Cardiac muscle cell (in vitro differentiated cells and primary cell): Measurements from ENCODE around the gene TRABD2B. TPM values are rescaled to one million over a fixed set of nuclear protein-coding genes. Genes with fewer than 3 reads are reported as not detected.

Experiments
- DNase-seq, 2 donors: peaks; one replicate each; pipeline versions ENCODE4 v3.0.0 to v3.0.0-alpha.2; 2010 to 2017; ENCODE audit warnings: low read depth in 1 of 2, low spot score in 1 of 2
- H3K27ac ChIP-seq: fragments of 200-600 bp; sonication (generic); 2 replicates; pipeline ENCODE4 v1.5.1; 2016
- H3K27me3 ChIP-seq: fragments of 200-600 bp; sonication (generic); 2 replicates; pipeline ENCODE4 v1.6.0; 2016; ENCODE audit warnings: control low read depth
- H3K36me3 ChIP-seq: fragments of 200-600 bp; sonication (generic); 2 replicates; pipeline ENCODE4 v1.5.1; 2016; ENCODE audit warnings: control low read depth
- H3K4me1 ChIP-seq: fragments of 200-600 bp; sonication (generic); 2 replicates; pipeline ENCODE4 v1.8.1; 2017; ENCODE audit warnings: low read depth, mild to moderate bottlenecking, mixed run types
- H3K4me3 ChIP-seq: fragments of 200-600 bp; sonication (generic); 2 replicates; pipeline ENCODE4 v1.5.1; 2016; ENCODE audit warnings: mild to moderate bottlenecking
- H3K9me3 ChIP-seq: fragments of 200-600 bp; sonication (generic); 2 replicates; pipeline ENCODE4 v1.5.1; 2017; ENCODE audit warnings: low read depth, mild to moderate bottlenecking, control low read depth
- CTCF ChIP-seq: IDR thresholded peaks from 2 replicates; pipeline ENCODE4 v1.5.1; 2012; ENCODE audit warnings: low read depth, mild to moderate bottlenecking, low read length
- polyA plus RNA-seq: library from polyadenylated mRNA; unstranded; fragments of >200 nt; fragmentation: Nextera tagmentation; extraction: Ambion mirVana; gene quantifications from 2 replicates; pipeline ENCODE4 v1.2.1, GENCODE V29; 2016
- total RNA-seq: library from RNA; depleted of rRNA; stranded (reverse); fragments of >200 nt; gene quantifications from 2 replicates; pipeline ENCODE4 v1.2.3, GENCODE V29; 2016

The TRABD2B gene
- total and polyA plus RNA-seq, 2 experiments from 2014 or later = 0.60 to 0.82 TPM

DNA sequence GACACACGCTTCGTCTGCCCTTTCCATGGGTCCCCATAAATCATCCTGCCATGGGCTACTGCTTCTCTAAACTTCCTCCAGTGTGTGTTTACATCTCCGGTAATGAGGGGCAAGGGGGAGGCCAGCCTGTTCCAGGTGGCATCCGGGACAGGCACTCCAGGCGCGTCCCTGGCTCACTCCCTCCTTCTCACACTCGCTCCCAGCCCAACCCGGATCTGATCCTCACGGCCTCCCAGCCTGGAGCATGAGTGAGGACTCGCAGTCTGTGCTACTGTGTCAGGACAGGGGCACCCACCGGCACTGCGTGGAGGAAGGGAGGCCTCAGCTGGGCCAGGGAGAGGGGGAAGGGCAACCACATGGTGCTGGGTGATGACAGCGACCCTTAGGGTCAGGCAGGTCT lies 225.4 kb downstream of the TRABD2B start:
- Histone ChIP-seq H3K36me3 (no peaks in the 10 kb centered on the region), H3K9me3 (no peaks in the 10 kb centered on the region), H3K4me3 (no peak overlapping the region), H3K27me3 (no peaks in the 10 kb centered on the region), H3K4me1 (no peaks in the 10 kb centered on the region), H3K27ac (no peak overlapping the region)
- TF ChIP-seq CTCF = no peak
- DNase-seq = no peak

DNA sequence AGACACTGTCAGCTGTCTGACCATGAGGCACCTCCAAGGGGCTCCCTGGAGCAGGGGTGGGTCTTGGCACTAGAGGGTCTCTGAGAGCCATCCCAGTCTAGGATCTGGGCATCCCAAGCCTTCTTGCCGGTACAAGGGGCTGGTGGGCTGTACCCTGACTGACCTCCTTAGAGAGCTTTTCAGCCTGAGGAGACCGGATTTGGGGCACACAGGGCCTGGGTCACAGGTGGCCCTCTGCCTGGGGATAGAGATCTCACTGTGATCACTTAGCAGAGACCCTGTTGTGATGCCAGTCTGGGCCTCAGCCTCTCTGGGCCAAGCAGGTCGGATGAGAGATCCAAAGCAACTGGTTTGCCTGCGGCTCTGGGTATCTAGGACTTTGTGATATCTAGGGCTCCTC lies 227.2 kb downstream of the TRABD2B start:
- H3K27ac ChIP-seq = no peak overlapping the region

GRCh38 chr1:47769295-47769694 lies 227.9 kb downstream of the TRABD2B start:
- no peak overlapping the region for H3K27ac ChIP-seq
- no peak for TF ChIP-seq CTCF
- no peak overlapping the region for H3K4me3 ChIP-seq
- no peaks in the 10 kb centered on the region for H3K36me3 ChIP-seq
- no peaks in the 10 kb centered on the region for H3K27me3 ChIP-seq
- H3K4me1 ChIP-seq = no peaks in the 10 kb centered on the region
- no peak for DNase-seq
- H3K9me3 ChIP-seq = no peaks in the 10 kb centered on the region

More for the DNA sequence above, 227.2 kb downstream of the TRABD2B start:
- no peaks in the 10 kb centered on the region for H3K9me3 ChIP-seq
- H3K36me3 ChIP-seq = no peaks in the 10 kb centered on the region
- TF ChIP-seq CTCF = no peak
- H3K27me3 ChIP-seq = no peaks in the 10 kb centered on the region
- no peak for DNase-seq
- no peaks in the 10 kb centered on the region for H3K4me1 ChIP-seq
- H3K4me3 ChIP-seq = no peak overlapping the region

DNA sequence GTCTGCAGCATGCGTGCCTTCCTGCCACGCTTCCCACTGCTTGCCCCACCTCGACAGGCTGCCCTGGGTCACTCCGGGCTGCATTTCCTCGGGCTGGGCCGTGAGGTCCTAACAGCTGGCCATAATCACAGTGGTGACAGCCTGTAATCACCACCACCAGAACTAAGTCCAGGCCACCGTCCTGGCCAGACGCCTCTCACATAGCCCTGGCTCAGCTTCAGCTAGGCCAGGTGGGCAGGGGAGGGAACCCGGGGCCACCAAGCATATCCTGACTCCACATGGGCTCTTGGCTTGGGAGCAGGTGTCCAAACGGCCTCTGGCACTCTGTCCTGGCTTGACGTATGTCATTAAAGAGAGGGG lies 229.5 kb downstream of the TRABD2B start:
- no peaks in the 10 kb centered on the region for H3K36me3 ChIP-seq
- no peak for TF ChIP-seq CTCF
- no peaks in the 10 kb centered on the region for H3K9me3 ChIP-seq
- H3K4me3 ChIP-seq = no peak overlapping the region
- no peak overlapping the region for H3K27ac ChIP-seq
- H3K27me3 ChIP-seq = peaks cover 6% of the 10 kb centered on the region
- no peaks in the 10 kb centered on the region for H3K4me1 ChIP-seq
- DNase-seq = peak in 1 of 2 donors; percentile 31

DNA sequence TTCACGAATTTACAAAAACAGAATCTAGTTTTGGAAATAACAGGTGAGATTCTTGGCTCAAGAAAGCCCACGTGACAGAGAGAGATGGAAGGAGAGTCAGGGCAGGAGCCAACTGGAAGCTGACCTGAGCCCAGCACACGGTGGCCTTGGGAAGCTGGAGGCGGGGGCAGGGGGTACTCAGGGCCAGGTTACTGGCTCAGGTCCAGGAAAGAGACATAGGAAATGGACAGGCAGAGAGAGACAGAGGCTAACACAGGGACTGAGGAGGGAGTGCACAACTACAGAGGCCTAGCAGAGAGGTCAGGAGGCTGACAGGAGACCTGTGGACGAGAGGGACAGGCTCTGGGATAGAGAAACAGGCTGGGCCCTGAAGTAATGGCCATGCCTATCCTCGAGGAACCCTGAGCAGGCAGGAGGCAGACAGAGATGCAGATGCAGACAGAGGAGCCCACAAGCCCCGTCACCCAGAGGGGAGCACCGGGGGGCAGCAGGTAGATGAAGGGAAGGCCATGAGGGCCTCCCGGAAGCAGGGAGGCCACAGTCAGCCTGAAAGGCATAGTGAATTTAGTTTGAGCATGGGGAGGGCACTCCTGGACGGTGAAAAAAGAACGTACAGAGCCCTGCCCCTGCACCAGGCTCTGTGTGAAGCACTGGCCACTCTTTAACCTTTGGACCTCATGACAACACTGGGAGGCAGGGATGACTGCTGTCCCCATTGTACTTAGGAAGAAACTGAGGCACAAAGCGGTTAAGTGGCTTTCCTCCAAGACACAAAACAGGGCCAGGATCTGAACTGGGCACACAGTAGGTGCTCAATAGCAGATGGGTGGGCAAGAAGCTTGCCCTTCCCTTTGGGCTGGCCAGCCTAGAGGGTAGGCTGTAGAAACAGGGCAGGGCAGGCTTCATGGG lies 230.1 kb downstream of the TRABD2B start:
- Histone ChIP-seq H3K27me3 (peaks cover 6% of the 10 kb centered on the region), H3K36me3 (no peaks in the 10 kb centered on the region), H3K27ac (no peak overlapping the region), H3K4me3 (no peak overlapping the region), H3K9me3 (no peaks in the 10 kb centered on the region), H3K4me1 (no peaks in the 10 kb centered on the region)
- peak in 1 of 2 donors; percentile 34 for DNase-seq
- TF ChIP-seq CTCF = no peak
